H1 (cell line): ENCODE data around the gene IL17RA. TPM values are rescaled to one million over a fixed set of nuclear protein-coding genes. Genes with fewer than 3 reads are reported as not detected.

Experiments used
- CTCF ChIA-PET: fragments of 300-600 bp; sonication (Branson Sonifier 250); formaldehyde crosslinking; loops from one replicate; lab custom pipeline; 2021; ENCODE audit not compliant: partially characterized antibody; lab: Charles Lee
- POLR2A ChIA-PET: fragments of 300-600 bp; sonication (Branson Sonifier 250); formaldehyde crosslinking; loops from one replicate; lab custom pipeline; 2021; ENCODE audit warnings: inconsistent platforms; ENCODE audit not compliant: partially characterized antibody; lab: Charles Lee
- DNase-seq, 2 experiments: peaks; one replicate each; pipeline versions ENCODE4 v3.0.0 to v3.0.0-alpha.2; 2010 to 2022; ENCODE audit warnings: low spot score in 2 of 2, low read depth in 1 of 2, mixed read lengths in 1 of 2
- FAIRE-seq: peaks from 2 replicates; lab custom pipeline; 2011; peaks lifted over from hg19 to GRCh38; lab: Jason Lieb, UNC
- H2AFZ ChIP-seq: 2 replicates; pipeline ENCODE4 v1.8.1; 2012; ENCODE audit warnings: low read length, inconsistent platforms
- H2AK5ac ChIP-seq: 2 replicates; pipeline ENCODE4 v1.6.1; 2013; ENCODE audit warnings: low read depth, low read length
- H2BK120ac ChIP-seq: replicated peaks from 2 replicates; pipeline ENCODE3; 2013; ENCODE audit warnings: low read depth, low read length, inconsistent platforms
- H2BK12ac ChIP-seq: 2 replicates; pipeline ENCODE4 v1.6.1; 2013; ENCODE audit warnings: low read depth, low read length
- H2BK15ac ChIP-seq: 2 replicates; pipeline ENCODE4 v1.6.1; 2013; ENCODE audit warnings: low read length
- H2BK20ac ChIP-seq: 2 replicates; pipeline ENCODE4 v1.6.1; 2013; ENCODE audit warnings: low read length
- H2BK5ac ChIP-seq: 2 replicates; pipeline ENCODE4 v1.6.1; 2013; ENCODE audit warnings: low read depth, low read length
- H3K14ac ChIP-seq: 2 replicates; pipeline ENCODE4 v1.6.1; 2013; ENCODE audit warnings: inconsistent platforms; ENCODE audit not compliant: insufficient read length
- H3K18ac ChIP-seq: 2 replicates; pipeline ENCODE4 v1.6.1; 2013; ENCODE audit warnings: low read length; ENCODE audit errors: extremely low read depth
- H3K23ac ChIP-seq: 2 replicates; pipeline ENCODE4 v1.6.1; 2013; ENCODE audit warnings: inconsistent platforms; ENCODE audit not compliant: insufficient read length
- H3K23me2 ChIP-seq: 2 replicates; pipeline ENCODE4 v1.6.1; 2013; ENCODE audit warnings: low read depth, low read length
- H3K27ac ChIP-seq: 2 replicates; pipeline ENCODE4 v1.6.1; 2011; ENCODE audit warnings: low read depth, low read length, inconsistent platforms
- H3K27me3 ChIP-seq, 4 experiments: replicated peaks in 1 of 4; 1 replicate in 1 of 4; 2 replicates in 3 of 4; pipeline versions ENCODE4 v1.6.1 to v1.8.1; 2011 to 2013; ENCODE audit warnings: low read length in 3 of 4, mild to moderate bottlenecking in 3 of 4, inconsistent platforms in 2 of 4, mixed read lengths in 2 of 4, moderate library complexity in 1 of 4; ENCODE audit not compliant: control insufficient read depth in 3 of 4, insufficient read depth in 3 of 4; ENCODE audit errors: extremely low read depth in 1 of 4
- H3K36me3 ChIP-seq, 4 experiments: 2 replicates each; pipeline versions ENCODE4 v1.6.1 to v1.8.1; 2011 to 2013; ENCODE audit warnings: mild to moderate bottlenecking in 4 of 4, low read length in 3 of 4, moderate library complexity in 2 of 4, control low read depth in 1 of 4, inconsistent platforms in 1 of 4; ENCODE audit not compliant: insufficient read depth in 4 of 4, control insufficient read depth in 2 of 4
- H3K4ac ChIP-seq: replicated peaks from 2 replicates; pipeline ENCODE3; 2013; ENCODE audit warnings: low read length, low read depth, mixed read lengths, inconsistent platforms; ENCODE audit not compliant: insufficient read length
- H3K4me1 ChIP-seq, 4 experiments: replicated peaks in 1 of 4; 1 replicate in 1 of 4; 2 replicates in 3 of 4; pipeline versions ENCODE4 v1.6.1 to v1.8.1; 2011 to 2013; ENCODE audit warnings: low read length in 3 of 4, inconsistent platforms in 2 of 4, mixed read lengths in 1 of 4; ENCODE audit not compliant: insufficient read depth in 4 of 4, control insufficient read depth in 3 of 4
- H3K4me2 ChIP-seq, 2 experiments: 2 replicates each; pipeline versions ENCODE4 v1.6.1 to v1.8.1; 2011 to 2013; ENCODE audit warnings: low read depth in 2 of 2, low read length in 2 of 2, control low read depth in 1 of 2, inconsistent platforms in 1 of 2, mild to moderate bottlenecking in 1 of 2; ENCODE audit not compliant: insufficient read depth in 1 of 2
- H3K4me3 ChIP-seq, 4 experiments: fragments of 200-600, 300-600 bp in 1 of 4; sonication (generic), shearing (Covaris generic), sonication (Bioruptor Twin) in 1 of 4; 2 replicates each; pipeline versions ENCODE4 v1.5.1 to v1.8.1; 2011 to 2016; ENCODE audit warnings: low read length in 4 of 4, low read depth in 3 of 4, control low read depth in 2 of 4, inconsistent platforms in 2 of 4, mild to moderate bottlenecking in 2 of 4, mixed read lengths in 1 of 4, moderate library complexity in 1 of 4; ENCODE audit not compliant: insufficient read depth in 2 of 4; ENCODE audit errors: extremely low read depth in 1 of 4
- H3K56ac ChIP-seq: replicated peaks from 2 replicates; pipeline ENCODE3; 2013; ENCODE audit warnings: low read depth, mild to moderate bottlenecking, mixed read lengths, low read length, inconsistent platforms; ENCODE audit not compliant: insufficient read length
- H3K79me1 ChIP-seq: 2 replicates; pipeline ENCODE4 v1.6.1; 2013; ENCODE audit warnings: low read depth, low read length, control low read depth
- H3K79me2 ChIP-seq, 2 experiments: 2 replicates each; pipeline versions ENCODE4 v1.6.1 to v1.8.1; 2012 to 2013; ENCODE audit warnings: low read length in 2 of 2, mild to moderate bottlenecking in 2 of 2, inconsistent platforms in 1 of 2; ENCODE audit not compliant: insufficient read depth in 2 of 2, control insufficient read depth in 1 of 2
- H3K9ac ChIP-seq, 4 experiments: replicated peaks in 1 of 4; 1 replicate in 1 of 4; 2 replicates in 3 of 4; pipeline versions ENCODE4 v1.6.1 to v1.8.1; 2011 to 2013; ENCODE audit warnings: low read depth in 3 of 4, low read length in 3 of 4, control low read depth in 2 of 4, mild to moderate bottlenecking in 2 of 4, moderate library complexity in 2 of 4, inconsistent platforms in 1 of 4; ENCODE audit errors: extremely low read depth in 1 of 4
- H3K9me3 ChIP-seq, 2 experiments: 2 replicates each; pipeline versions ENCODE4 v1.6.1 to v1.8.1; 2012 to 2013; ENCODE audit warnings: mild to moderate bottlenecking in 2 of 2, moderate library complexity in 2 of 2, control low read depth in 1 of 2, inconsistent platforms in 1 of 2, low read depth in 1 of 2, low read length in 1 of 2, mixed read lengths in 1 of 2; ENCODE audit not compliant: insufficient read depth in 2 of 2
- H4K20me1 ChIP-seq, 2 experiments: replicated peaks in 1 of 2; 2 replicates each; pipeline versions ENCODE3 to v1.8.1; 2011 to 2013; ENCODE audit warnings: inconsistent platforms in 2 of 2, low read length in 2 of 2, mild to moderate bottlenecking in 1 of 2; ENCODE audit not compliant: insufficient read depth in 2 of 2, control insufficient read depth in 1 of 2
- H4K5ac ChIP-seq: 2 replicates; pipeline ENCODE4 v1.6.1; 2013; ENCODE audit warnings: low read length, low read depth, mixed read lengths, inconsistent platforms; ENCODE audit not compliant: insufficient read length
- H4K8ac ChIP-seq: 2 replicates; pipeline ENCODE4 v1.8.0; 2013; ENCODE audit warnings: mild to moderate bottlenecking, moderate library complexity, low read length, inconsistent platforms; ENCODE audit not compliant: insufficient read depth; ENCODE audit errors: extremely low read depth
- H4K91ac ChIP-seq: replicated peaks from 2 replicates; pipeline ENCODE3; 2013; ENCODE audit warnings: low read length, mixed read lengths, inconsistent platforms; ENCODE audit not compliant: insufficient read length
- BRCA1 ChIP-seq: IDR thresholded peaks from 2 replicates; pipeline ENCODE4 v1.6.1; 2012; ENCODE audit warnings: low read depth, low read length, improper control_type of control experiment
- CBX8 ChIP-seq: fragments of 300-800, 300-1000 bp; sonication (generic); IDR thresholded peaks from 2 replicates; pipeline ENCODE4 v1.7.1; 2016; ENCODE audit warnings: low read depth, low read length, borderline replicate concordance
- EZH2 ChIP-seq: fragments of 200-600 bp; sonication (generic); IDR thresholded peaks from 2 replicates; pipeline ENCODE4 v1.7.1; 2012; ENCODE audit warnings: low read depth, mild to moderate bottlenecking, moderate library complexity, low read length, inconsistent platforms; ENCODE audit not compliant: severe bottlenecking
- FOSL1 ChIP-seq: IDR thresholded peaks from 2 replicates; pipeline ENCODE4 v1.6.1; 2011; ENCODE audit warnings: mild to moderate bottlenecking, low read depth, low read length, moderate library complexity; ENCODE audit not compliant: insufficient read depth
- KDM1A ChIP-seq: fragments of 200-600, 300-600 bp; sonication (generic); IDR thresholded peaks from 2 replicates; pipeline ENCODE4 v1.7.1; 2016; ENCODE audit warnings: mild to moderate bottlenecking, low read length, borderline replicate concordance
- KDM5A ChIP-seq: fragments of 200-600 bp; IDR thresholded peaks from 2 replicates; pipeline ENCODE4 v1.7.1; 2012; ENCODE audit warnings: mild to moderate bottlenecking, low read length, inconsistent platforms, mixed read lengths
- SIN3A ChIP-seq, 2 experiments: IDR thresholded peaks in 1 of 2; conservative IDR thresholded peaks in 1 of 2; 2 replicates each; pipeline ENCODE4 v1.6.1; 2011 to 2012; ENCODE audit warnings: low read length in 2 of 2, improper control_type of control experiment in 1 of 2, low read depth in 1 of 2, mild to moderate bottlenecking in 1 of 2
- SIX5 ChIP-seq: IDR thresholded peaks from 2 replicates; pipeline ENCODE4 v1.6.1; 2011; ENCODE audit warnings: mild to moderate bottlenecking, low read depth, low read length
- SRF ChIP-seq: IDR thresholded peaks from 2 replicates; pipeline ENCODE4 v1.6.1; 2011; ENCODE audit warnings: mild to moderate bottlenecking, low read depth, low read length, moderate library complexity
- SUZ12 ChIP-seq: fragments of 200-600 bp; sonication (generic); IDR thresholded peaks from 2 replicates; pipeline ENCODE4 v1.6.1; 2012; ENCODE audit warnings: mild to moderate bottlenecking, inconsistent platforms, low read length, moderate library complexity, mixed read lengths
- TAF1 ChIP-seq: IDR thresholded peaks from 2 replicates; pipeline ENCODE4 v1.6.1; 2011; ENCODE audit warnings: mild to moderate bottlenecking, low read depth, low read length
- TBP ChIP-seq: IDR thresholded peaks from 2 replicates; pipeline ENCODE4 v1.6.1; 2011; ENCODE audit warnings: low read depth, low read length, improper control_type of control experiment
- WGBS, 2 experiments: shearing (Covaris generic) in 1 of 2; methylation state at CpG; one replicate each; pipeline versions ENCODE4 v1.1.6 to v1.1.7; 2013 to 2015; ENCODE audit warnings: low lambda C conversion rate in 2 of 2, mixed read lengths in 2 of 2, inconsistent platforms in 1 of 2, low coverage in 1 of 2, missing lambda C conversion rate in 1 of 2; ENCODE audit not compliant: insufficient replicate concordance in 2 of 2, insufficient coverage in 1 of 2, insufficient read length in 1 of 2; ENCODE audit errors: extremely low coverage in 1 of 2, missing lambda C conversion rate in 1 of 2; 5-methylcytosine and 5-hydroxymethylcytosine counted together
- polyA plus RNA-seq, 7 experiments: library from polyadenylated mRNA; depleted of rRNA in 3 of 7; stranded (reverse) in 5 of 7; unstranded in 2 of 7; fragments of >200 nt in 5 of 7; fragments of 200-250 nt in 2 of 7; gene quantifications; 1 replicate in 5 of 7; 2 replicates in 1 of 7; 4 replicates in 1 of 7; pipeline versions ENCODE4 v1.2.1 to v1.2.3, GENCODE V29; 2011 to 2013; ENCODE audit warnings: missing spikeins in 2 of 7, mixed read lengths in 2 of 7
- total RNA-seq: library from RNA; stranded (reverse); fragmentation: NEBNext Ultra II Directional; extraction: Animal tissue kit (Norgen Biotek cat#: 25700); gene quantifications from 2 replicates; pipeline ENCODE4 v1.2.1, GENCODE V29; 2021
- TF ChIP-seq, protein P1 (sequence below): IDR thresholded peaks from 2 replicates; pipeline ENCODE4 v1.6.1; 2011; ENCODE audit warnings: low read length, improper control_type of control experiment

IL17RA gene
- total and polyA plus RNA-seq, 2 of the 8 experiments (the other 6 are each of a cell fraction or from before 2014, with no cell fraction given): 5.6 to 9.9 TPM

DNA sequence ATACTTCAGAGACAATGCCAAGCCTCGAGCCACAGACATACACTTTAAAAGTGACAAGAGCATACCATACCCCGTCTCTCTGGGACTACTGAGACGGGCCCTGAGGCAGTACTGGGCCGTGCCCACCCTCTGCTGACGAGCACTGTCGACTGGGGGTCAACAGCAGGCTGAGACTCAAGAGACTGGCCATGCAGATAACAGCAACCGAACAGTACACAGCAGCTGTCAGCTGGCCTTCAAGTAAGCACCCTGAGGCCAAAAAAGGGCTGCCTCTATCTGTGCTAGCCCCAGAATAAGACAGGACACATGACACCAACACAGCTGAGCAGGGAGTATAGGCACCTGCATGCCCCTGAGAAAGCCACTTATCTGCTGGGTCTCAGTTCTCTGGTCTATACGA lies 55.2 kb downstream of the IL17RA start:
- Histone ChIP-seq H3K14ac (no peak overlapping the region), H3K27ac (no peak overlapping the region), H3K4me2 (no peak overlapping the region), H3K56ac (no peak overlapping the region), H3K79me2 (peaks cover 0 to 3% of the 10 kb centered on the region in 2 experiments; a peak in 1 of 4 replicates), H4K20me1 (peaks cover 2 to 17% of the 10 kb centered on the region in 2 experiments), H2BK5ac (no peak overlapping the region), H3K79me1 (peaks cover 12% of the 10 kb centered on the region), H2BK15ac (no peak overlapping the region), H2BK12ac (no peak overlapping the region), H3K27me3 (no peaks in the 10 kb centered on the region), H3K18ac (no peak overlapping the region), H3K4ac (no peak overlapping the region), H3K9ac (no peak overlapping the region), H2AFZ (no peak overlapping the region), H4K91ac (no peak overlapping the region), H4K8ac (no peak overlapping the region), H3K23ac (no peak overlapping the region), H4K5ac (no peak overlapping the region), H3K4me1 (no peaks in the 10 kb centered on the region), H2BK120ac (no peak overlapping the region), H3K23me2 (no peaks in the 10 kb centered on the region), H3K4me3 (no peak overlapping the region), H2AK5ac (no peak overlapping the region), H3K9me3 (no peaks in the 10 kb centered on the region), H2BK20ac (no peak overlapping the region), H3K36me3 (peaks cover 10 to 53% (median 28%) of the 10 kb centered on the region in 4 experiments; a peak in 6 of 8 replicates)
- DNase-seq: no peak
- 86% methylated on average over 8 of the region's 8 CpGs; no CpG with 5 or more reads in 1 of the 2 experiments for WGBS, 2 experiments
- no peak for FAIRE-seq
- POLR2A ChIA-PET: no interaction called here
- CTCF ChIA-PET: interaction anchor here (1.1 to 2.0 kb wide), 2 partner anchors 32 to 362 kb away, joined by 6 read pairs; no protein-coding TSS in a partner anchor
- TF ChIP-seq BRCA1 (no peak), KDM1A (no peak), TAF1 (no peak), TBP (no peak), KDM5A (no peak), FOSL1 (no peak), SIN3A (conservative IDR thresholded peaks at IDR 0.05 in 1 of 2, IDR thresholded peaks at IDR 0.05 in 1 of 2; ENCODE audit: low read depth in 1 of 2, low read length in 2 of 2) (no peak), SUZ12 (no peak), SIX5 (no peak), EZH2 (no peak), CBX8 (no peak), SRF (no peak)
- TF ChIP-seq, protein P1, sequence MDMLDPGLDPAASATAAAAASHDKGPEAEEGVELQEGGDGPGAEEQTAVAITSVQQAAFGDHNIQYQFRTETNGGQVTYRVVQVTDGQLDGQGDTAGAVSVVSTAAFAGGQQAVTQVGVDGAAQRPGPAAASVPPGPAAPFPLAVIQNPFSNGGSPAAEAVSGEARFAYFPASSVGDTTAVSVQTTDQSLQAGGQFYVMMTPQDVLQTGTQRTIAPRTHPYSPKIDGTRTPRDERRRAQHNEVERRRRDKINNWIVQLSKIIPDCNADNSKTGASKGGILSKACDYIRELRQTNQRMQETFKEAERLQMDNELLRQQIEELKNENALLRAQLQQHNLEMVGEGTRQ: no peak
